GM18867 (cell line): ENCODE results near the gene STX18.
"Not testable (repeated sequence)": the region's sequence is repeated elsewhere in the genome, so short reads cannot be mapped to it uniquely, and the experiment has no call there.

Experiments used
- ATAC-seq: cut with Tn5 transposase; IDR thresholded peaks from one replicate; pipeline ENCODE4 v1.9.1; 2021; ENCODE audit warnings: mild to moderate bottlenecking, moderate library complexity; ENCODE audit not compliant: unreplicated experiment

STX18 gene

DNA sequence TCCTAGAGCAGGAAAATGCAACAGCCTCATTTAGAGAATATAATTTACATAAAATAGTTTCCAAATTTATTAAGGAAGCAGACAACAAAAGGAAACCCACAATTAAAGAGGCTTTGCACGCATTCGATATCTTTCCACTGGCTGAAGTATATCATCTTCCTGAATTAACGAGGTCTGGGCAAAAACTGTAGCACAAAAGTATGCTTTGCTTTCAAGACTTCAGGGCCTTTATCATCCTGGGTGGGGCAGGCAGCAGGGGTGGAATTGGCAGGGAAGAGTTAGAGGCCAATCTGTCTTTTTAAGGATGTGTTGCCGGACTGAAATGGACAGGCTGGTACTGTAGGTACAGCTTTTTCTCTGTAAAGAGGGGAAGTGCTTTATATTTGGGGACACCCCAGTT lies 17.0 kb upstream of the STX18 start:
- no peak for ATAC-seq

DNA sequence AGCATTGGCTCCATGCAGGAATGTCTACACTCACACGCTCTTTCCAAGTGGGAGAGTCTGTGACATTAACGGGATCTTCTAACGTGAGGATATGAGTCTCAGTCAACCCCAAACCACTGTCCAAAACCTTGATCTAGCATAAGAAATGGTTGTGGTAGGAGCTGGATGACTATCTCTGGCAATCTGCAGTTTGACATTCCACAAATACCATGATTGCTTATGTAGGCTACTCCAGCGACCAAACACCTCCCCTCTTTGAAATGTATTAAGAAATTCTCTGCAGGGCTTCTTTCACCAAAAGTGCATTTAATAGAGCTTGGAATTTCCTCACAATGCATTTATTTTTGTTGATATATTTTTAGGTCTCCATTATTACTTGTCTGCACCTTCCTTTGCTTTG lies 14.1 kb upstream of the STX18 start:
- no peak for ATAC-seq

GRCh38 chr4:4554234-4554633 lies 12.4 kb upstream of the STX18 start:
- no peak for ATAC-seq

DNA sequence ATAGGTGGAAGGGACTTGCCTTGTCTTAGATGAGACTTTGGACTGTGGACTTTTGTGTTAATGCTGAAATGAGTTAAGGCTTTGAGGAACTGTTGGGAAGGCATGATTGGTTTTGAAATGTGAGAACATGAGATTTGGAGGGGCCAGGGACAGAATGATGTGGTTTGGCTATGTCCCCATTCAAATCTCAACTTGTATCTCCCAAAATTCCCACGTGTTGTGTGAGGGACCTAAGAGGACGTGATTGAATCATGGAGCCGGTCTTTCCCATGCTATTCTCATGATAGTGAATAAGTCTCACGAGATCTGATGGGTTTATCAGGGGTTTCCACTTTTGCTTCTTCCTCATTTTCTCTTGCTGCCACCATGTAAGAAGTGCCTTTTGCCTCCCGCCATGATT lies 10.2 kb upstream of the STX18 start:
- ATAC-seq, result not testable (repeated sequence)

DNA sequence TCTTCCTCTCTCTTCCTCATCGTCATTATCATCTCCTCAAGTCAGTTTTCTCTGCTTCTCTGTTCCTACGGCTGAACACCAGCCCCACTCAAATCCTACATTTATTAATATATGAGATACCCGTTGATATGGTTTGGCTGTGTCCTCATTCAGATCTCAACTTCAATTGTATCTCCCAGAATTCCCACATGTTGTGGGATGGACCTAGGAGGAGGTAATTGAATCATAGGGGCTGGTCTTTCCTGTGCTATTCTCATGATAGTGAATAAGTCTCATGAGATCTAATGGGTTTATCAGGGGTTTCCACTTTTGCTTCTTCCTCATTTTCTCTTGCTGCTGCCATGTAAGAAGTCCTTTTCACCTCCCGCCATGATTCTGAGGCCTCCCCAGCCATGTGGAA lies 8.3 kb upstream of the STX18 start:
- ATAC-seq, result not testable (repeated sequence)

GRCh38 chr4:4549534-4549933 lies 7.7 kb upstream of the STX18 start:
- ATAC-seq, result no peak

DNA sequence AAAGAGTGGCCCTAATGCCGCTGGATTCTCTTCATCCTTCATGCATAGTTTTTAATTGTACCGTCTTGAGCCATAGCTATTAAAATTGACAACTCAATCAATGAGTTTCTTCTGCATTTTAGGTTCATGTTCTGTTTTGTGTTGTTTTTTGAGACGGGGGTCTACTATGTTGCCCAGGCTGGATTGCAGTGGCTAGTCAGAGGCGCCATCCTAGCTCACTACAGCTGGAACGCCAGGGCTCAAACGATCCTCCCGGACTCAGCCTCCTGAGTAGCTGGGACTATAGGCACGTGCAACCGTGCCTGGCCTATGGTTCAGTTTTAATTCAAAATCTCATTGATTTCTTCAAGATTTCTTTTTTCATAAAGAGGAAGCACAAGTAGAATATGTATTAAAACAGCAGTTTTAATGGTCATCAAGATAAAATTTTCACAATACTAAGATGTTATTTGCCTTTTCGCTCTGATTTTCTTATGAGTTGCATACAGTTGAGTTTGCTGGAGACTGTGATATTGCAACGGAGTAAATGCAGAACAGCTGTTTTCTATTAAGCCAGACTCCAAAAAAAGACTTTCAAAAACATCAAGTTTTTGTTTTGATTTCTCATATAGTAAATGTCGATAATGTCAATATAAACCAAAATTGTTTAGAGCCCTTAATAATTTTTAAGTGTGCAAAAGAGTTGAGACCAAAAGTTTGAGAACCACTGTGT lies 1.1 kb upstream of the STX18 start:
- no peak for ATAC-seq

- ATAC-seq, result peak; percentile 43
Observed at GRCh38 chr4:4541040-4541631, 712 bp downstream of the STX18 start.

DNA sequence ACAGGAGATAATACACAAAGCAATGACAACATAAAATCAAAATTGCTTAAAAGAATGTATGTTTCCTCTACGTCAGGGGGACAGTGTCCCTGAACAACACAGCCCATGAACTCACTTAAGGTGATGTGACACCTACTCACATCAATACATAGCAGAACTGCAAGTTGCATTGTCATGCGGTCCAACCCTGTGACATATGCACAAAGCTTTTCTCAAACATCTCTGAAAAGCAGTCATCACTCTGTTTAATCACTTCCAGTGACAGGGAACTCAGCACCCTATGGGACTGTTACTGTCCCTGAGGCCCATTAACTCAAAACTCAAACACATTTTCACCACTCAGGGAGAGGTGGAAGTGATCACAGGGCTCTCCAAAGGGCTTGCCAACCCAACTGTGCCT lies 2.4 kb downstream of the STX18 start:
- ATAC-seq, result no peak

- ATAC-seq, result no peak
Observed at GRCh38 chr4:4535590-4535989, 6.3 kb downstream of the STX18 start.

- no peak for ATAC-seq
Observed at GRCh38 chr4:4534515-4535145, 7.2 kb downstream of the STX18 start.

DNA sequence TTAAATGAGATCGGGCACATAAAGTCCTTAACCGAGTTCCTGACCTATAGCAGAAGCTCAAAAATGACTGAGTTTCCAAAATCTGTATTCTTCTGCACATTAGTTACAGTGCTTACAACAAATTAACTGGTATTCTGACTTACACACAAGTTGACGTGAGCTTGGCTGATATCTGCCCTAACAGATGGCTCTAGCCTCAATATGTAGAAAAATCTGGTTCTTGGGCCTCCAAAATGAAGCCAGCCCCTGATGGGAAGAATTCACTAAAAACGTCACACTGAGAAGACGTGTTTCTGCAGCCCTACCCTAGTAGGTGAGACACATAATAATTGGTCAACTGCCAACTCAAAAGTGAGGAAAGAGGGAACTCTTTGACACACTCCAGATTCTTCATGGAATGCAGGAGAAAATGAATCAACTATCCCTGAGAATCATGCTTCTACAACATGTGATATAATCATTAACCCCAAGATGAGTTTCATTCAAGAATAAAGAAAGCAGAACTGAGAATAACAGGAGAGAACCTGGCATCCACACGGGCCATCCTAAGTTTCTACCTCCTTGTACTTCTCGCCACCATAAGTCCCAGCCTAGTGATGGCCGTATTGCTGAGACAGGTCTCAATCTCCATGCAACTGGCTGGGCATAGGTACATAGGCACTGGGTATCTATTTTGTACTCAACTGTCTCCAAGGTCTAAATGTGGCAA lies 8.2 kb downstream of the STX18 start:
- no peak for ATAC-seq

DNA sequence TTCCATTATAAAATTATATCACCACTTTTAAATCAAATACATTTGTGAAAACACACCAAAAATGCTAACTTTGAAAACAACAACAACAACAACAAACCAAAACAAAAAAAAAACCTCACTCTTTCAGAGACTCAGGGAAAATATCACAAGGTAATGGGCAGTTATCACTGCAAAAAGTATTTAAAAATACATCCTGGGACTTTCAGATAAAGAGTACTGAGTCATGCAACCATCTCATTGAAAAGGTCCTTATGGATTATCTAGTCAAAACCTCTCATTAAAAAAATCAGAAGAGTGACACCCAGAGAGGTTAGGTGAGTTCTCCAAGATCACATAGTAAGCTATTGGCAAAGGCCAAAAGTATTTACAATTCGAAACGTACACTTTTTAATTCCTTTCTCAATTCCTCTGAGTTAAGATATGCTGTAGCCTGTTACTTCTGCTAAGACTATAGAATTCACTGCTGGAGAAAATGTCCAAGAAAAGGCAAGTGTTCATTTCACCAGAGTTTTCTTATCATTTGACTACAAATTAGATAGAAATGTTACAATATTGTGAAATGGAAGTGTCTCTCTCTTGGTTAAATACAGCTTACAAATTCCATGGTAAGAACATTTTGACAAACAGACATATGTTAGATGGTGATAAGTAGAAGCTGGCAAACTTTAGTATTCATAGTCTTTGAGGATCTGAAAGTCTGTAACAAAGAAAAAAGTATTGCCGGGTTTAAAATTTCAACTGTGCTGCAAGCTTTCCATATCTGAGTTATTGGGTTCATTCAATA lies 9.3 kb downstream of the STX18 start:
- no peak for ATAC-seq

DNA sequence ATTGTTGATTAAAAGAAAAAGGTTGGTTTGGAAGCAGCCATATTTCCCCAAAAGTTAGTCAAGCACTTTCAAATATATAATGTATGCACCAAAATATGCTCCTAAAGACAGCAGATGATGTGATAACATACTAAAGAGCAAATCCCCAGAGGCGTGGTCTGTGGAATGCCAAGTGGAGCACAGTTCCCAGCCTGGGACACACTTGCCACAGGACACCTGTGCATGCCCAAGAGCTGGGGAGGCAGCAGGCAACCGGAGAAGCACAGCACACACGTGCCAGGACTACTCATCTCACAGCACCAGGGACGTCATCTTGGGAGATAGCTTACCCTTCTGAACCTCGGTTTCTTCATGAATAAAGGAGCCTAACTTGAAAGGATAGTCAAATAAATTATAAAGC lies 12.5 kb downstream of the STX18 start:
- no peak for ATAC-seq

DNA sequence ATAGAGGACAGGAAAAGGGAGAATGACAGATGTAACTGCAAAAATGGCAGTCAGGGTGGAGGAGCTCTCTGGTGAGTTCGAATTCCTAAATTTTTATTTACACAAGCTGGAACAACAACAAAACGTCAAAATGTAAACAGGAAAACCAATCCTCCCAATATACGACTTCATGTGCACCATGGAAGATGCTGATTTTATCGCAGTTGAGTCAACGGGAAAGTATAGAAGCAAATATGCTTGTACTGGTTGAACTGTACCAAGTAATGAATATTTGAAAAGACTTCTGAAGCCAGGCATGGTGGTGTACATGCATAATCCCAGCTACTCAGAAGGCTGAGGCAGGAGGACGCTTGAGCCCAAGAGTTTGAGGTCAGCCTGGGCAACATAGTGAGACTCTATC lies 15.4 kb downstream of the STX18 start:
- no peak for ATAC-seq

- peak; percentile 99 for ATAC-seq
Observed at GRCh38 chr4:4524364-4524763, 17.5 kb downstream of the STX18 start.

DNA sequence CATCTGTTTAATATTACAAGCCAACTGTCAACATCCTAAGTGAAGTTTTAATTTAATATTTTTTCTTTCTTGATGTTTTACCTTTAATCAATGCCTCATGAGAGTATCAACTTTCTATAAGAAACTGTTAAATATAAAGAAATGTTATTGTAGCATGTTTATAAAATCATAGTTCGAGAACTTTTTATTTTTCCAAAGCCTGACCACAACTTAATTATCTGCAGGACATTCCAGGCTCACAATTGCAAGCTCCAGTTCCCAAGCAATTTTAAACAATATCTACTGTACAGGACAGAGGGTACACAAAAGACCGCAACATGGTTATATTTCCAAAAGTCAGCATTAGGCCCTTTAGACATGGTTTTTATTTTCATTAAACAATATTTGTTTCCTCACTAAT lies 20.1 kb downstream of the STX18 start:
- ATAC-seq, result no peak

DNA sequence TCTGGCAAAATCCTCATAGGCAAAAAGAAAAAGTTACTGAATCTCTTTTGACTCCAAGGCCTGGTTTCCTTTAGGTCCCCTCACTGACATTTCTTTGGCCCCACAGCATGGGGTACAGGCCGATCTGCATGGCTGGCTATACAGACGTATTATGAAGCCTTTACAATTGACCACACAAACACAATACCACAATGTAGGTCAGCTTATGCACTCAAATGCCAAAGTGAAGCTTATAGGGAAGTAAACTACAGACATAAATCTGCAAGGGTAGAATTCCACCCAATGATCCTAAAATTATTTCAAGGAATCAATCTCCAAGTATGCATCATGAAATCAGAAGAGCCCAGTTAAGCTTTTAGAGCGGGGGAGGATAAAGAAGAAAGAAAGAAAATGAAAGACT lies 20.7 kb downstream of the STX18 start:
- no peak for ATAC-seq

DNA sequence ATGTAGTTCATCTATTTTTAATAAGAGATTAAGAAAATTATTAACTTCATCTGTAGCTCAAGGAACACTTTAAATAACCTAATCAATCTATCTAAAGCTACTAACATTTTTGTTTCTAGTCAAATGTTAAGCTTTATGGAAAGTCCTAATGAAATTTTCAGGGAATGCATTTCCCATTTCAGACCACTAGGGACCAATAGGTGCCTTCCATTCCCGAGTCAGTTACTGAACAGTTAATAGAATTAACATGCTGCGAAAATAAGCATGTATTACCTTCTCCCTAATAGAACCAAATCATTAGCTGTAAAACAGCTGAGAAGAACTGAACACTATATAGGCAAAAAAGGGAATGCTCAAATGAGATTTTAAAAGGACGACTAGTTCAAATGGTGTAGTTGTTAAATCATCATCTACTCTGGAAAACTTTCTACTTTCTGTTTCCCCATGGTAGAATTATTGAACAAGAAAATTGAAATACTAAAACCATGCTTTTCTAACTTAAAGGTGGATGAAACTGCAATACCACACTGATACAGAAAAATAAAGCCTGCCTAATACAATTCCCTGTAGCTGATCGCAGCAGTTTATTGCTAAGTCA lies 22.5 kb downstream of the STX18 start:
- ATAC-seq, result no peak

DNA sequence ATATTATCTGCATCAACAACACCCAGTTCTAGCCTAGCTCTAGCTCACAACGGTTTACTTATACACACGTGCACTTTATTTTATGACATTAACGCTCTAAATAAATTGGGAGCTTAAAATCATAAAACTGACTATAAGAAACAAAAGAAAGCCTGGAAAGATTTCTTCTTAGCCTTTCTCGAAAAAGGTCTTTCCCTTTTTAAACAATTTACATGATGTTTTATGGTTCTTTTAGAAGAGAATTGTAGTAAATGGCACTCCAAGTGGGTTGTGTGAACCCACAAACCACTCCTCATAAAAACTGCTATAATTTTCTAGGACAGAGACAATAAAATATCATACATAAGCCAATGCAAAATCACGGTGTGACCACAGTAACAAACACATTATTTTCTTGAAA lies 23.1 kb downstream of the STX18 start:
- no peak for ATAC-seq

GRCh38 chr4:4514786-4515185 lies 27.1 kb downstream of the STX18 start:
- no peak for ATAC-seq
